Measurements from ENCODE around the gene RBM33.

RBM33 gene

GRCh38 chr7:155766966-155767916, 122.8 kb downstream of the RBM33 start:
- no peak for DNase-seq (ENCODE audit: low read depth, low spot score)

GRCh38 chr7:155769701-155770100, 125.2 kb downstream of the RBM33 start:
- DNase-seq (ENCODE audit: low read depth, low spot score), result no peak

DNA sequence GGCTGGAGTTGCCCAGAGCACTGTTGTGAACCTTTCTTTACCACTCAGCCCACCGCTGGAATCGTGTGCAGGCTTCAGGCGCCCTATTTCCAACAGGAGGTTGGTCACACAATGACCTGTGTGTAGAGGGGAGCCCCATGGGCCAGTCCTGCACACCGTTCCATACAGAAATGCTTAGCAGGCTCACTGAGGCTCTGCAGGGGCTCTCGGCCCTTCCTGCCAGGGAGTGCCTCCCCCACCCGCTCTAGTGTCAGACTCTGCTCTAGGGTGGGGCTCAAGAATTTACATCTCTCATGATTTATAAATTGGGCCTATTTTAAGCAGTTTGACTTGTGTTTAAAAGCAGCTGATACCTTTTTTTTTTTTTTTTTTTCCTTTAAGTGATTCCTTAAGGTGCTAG, 125.8 kb downstream of the RBM33 start:
- no peak for DNase-seq (ENCODE audit: low read depth, low spot score)

DNA sequence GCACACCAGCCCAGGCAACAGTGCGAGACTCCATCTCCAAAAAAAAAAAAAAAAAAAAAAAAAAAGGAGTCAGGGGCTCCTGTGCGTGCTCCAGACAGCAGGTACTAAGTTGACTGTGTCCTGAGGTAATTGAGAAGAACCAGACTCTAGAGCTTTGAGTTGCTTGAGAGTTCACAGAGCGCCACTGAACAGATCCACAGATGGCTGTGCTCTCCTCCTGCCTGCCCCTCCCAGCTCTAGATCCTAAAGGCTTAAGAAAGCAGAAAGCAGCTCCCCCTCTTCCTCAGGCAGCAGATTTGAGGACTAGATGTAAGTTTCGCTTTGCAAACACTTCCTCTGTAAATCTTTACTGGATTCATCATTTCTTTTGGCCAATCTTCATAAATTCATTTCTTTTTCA, 129.1 kb downstream of the RBM33 start:
- no peak for DNase-seq (ENCODE audit: low read depth, low spot score)

GRCh38 chr7:155774947-155775346, 130.5 kb downstream of the RBM33 start:
- no peak for DNase-seq (ENCODE audit: low read depth, low spot score)

DNA sequence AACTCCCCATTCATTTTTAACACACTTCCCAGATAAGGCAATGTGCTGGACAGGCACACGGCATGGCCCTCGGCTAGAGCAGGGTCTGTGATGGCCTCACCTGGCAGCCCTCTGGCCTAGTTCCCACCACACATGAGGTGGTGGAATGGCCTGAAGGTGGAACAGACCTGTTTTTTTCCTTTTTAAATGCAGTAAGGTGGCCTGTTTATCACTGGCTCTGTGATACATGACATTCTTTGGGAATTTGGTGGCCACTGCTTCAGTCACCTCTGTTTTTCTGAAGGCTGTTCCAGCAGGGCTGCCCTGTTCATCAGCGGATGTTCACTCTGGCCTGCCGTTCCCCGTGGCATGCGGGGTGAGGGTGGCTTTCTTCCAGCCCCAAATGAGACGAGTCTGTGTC, 131.2 kb downstream of the RBM33 start:
- no peak for DNase-seq (ENCODE audit: low read depth, low spot score)

DNA sequence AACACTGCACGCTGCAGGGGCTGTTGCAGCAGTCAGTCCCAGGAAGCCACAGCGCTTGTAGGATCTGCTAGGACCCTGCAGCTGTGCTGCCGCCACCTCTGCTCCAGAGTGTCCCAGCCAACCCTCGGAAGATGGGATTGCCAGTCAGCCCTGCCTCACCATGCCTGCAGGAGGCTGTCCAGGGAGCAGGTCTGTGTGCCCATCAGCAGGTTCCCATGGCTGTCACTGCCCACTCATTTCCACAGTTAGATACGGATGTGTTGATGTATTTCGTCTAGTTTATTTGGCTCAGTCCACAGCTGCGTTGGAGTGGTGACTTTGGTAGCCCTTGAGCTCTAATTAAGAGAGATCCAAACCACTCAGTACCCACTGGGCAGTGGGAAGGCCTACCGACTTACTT, 132.1 kb downstream of the RBM33 start:
- DNase-seq (ENCODE audit: low read depth, low spot score), result no peak

DNA sequence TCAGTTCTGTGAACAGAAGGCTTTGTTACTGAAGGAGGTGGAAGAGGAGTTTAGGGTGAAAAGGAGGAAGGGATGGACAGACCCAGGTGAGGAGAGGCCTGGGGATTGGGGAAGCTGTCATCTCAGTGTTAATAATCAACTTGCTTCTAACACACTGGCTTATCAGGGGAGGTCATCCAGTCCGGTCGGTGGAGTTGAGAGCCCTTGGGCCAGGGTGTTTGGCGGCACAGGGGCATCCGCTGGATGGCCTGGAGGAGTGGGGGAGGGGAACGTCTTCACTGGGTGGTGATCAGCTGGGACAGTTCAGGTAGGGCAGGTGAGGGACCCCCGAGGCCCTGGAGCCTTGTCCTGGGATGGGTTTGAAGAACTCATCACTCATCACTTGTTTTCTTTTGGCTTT, 133.9 kb downstream of the RBM33 start:
- no peak for DNase-seq (ENCODE audit: low read depth, low spot score)

DNA sequence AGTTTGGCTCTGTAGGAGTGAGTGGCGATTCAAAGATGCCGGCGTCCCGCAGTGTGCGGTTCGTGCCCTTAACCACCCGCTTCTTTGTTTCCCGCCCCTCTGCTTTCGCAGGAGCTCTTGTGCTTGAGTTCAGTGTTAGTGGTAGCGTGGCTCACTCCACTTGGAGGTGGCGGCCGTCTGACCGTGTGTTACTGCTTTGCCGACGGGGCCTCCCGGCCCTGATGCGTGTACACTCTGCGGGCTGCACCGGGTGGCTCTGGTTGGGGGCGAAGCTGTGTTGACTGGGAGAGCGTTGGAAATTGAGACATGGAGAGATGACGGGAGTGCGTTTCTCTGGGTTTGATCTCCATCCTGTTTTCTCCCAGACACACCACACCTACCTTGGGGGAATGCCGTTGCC, 136.4 kb downstream of the RBM33 start:
- DNase-seq (ENCODE audit: low read depth, low spot score), result no peak

- DNase-seq (ENCODE audit: low read depth, low spot score), result no peak
Observed at GRCh38 chr7:155781433-155781832, 137.0 kb downstream of the RBM33 start.

GRCh38 chr7:155782466-155782865, 138.0 kb downstream of the RBM33 start:
- DNase-seq (ENCODE audit: low read depth, low spot score), result no peak

DNA sequence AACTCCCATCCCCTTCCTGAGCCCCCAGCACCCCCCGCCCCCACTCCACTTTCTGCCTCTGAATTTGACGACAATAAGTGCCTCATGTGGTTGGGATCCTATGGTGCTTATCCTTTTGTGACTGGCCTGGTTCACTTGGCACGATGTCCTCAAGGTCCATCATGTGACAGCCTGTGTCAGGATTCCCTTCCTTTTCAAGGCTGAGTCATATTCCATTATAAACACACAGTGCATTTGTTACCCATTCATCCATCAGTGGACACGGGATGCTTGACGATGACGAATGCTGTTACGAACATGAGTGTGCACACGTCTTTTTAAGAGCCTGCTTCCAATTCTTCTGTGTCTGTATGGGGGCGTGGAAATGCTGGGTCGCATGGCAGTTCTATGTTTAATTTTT, 141.1 kb downstream of the RBM33 start:
- DNase-seq (ENCODE audit: low read depth, low spot score), result no peak

GRCh38 chr7:155786491-155786890, 142.0 kb downstream of the RBM33 start:
- no peak for DNase-seq (ENCODE audit: low read depth, low spot score)

GRCh38 chr7:155787171-155787851, 142.8 kb downstream of the RBM33 start:
- DNase-seq (ENCODE audit: low read depth, low spot score), result no peak

DNA sequence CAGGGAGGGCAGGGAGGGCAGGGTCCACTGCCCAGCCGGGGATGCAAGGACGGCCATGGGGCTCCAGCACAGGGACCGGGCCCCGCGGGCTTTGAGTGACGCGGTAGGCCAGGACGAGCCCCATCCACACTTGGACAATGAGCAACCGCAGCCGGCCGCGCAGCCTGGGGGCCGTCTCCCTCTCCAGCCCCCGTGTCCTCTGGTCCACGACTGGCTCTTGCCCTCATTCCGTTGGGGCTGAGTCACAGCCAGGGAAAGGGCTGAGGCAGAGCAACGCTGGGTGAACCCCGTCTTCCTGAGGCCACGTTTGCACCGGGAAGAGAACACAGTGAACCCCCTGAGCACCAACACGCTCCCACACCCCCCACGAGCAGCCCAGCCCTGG, 144.1 kb downstream of the RBM33 start:
- no peak for DNase-seq (ENCODE audit: low read depth, low spot score)

DNA sequence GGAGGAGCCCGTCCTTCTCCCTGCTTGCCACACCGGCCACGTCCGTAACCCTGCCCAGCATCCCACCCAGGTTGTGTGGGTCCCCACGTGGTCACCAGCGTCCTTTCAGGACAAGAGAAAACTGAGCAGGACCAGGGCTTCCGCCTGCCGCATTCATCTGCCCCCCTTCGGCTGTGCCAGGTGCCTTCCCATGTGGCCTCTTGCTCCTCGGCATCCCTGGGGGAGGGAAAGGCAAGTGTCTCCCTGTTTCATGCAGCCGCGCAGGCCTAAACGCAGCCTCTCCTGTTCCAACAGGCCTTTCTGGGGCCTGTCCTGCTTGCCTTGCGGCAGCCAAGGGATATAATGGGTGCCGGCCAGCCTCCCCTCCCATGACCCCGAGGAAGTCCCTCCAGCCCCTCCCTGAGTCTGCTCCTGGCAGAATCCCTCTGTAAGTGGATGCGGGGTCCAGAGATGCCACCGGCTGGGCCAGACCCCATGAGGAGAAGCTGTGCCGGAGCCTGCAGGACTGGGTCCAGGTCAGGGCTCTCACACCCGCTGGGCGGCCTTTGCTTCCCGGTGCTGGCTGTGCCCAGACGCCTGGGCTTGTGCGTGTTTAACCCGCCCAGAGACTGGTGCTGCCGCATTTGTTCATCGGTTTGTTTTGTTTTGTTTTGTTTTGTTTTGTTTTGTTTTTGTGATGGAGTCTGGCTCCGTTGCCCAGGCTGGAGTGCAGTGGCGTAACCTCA, 144.7 kb downstream of the RBM33 start:
- no peak for DNase-seq (ENCODE audit: low read depth, low spot score)

DNA sequence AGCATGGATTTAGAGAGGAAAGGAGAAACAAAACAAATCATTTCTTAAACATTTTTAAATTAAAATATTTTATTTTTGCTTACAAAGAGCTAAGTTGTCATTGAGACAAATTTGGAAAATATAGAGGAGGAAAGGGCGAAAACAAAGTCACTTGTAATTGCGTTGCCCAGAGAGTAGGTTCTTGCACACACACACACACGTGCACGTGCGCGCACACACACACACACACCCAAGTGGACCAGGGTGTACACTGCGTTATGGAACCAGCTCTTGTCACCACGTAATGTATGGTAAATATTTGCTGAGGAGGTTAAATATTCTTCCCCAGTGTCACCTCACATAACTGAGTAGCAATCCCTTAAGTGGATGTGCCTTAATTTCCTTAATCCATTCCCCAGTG, 146.2 kb downstream of the RBM33 start:
- DNase-seq (ENCODE audit: low read depth, low spot score), result no peak

DNA sequence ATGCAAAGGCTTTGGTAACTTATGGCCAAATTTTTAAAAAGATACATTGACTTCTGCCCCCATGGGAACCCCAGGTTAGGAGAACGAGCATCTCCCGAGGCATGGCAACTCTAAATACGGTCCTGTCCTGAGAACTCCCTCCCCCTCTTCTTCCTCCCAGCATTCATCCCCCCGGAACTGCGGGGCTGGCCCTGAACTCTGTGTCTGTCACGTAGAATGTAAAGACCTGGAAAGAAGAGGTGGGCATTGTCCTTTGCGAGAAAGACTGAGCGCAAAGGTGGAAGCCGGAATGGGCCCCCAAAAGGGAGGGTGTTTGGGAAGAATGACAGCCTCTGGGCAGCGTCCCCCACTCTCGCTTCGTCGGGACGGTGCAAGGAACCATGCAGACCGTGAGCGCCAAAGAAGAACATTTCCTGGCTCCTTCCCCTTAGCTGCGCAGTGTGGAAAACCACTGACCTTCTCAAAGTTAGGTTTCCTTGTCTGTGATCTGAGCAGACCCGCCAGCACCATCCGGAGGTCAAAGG, 146.8 kb downstream of the RBM33 start:
- DNase-seq (ENCODE audit: low read depth, low spot score), result no peak

GRCh38 chr7:155791836-155792235, 147.4 kb downstream of the RBM33 start:
- no peak for DNase-seq (ENCODE audit: low read depth, low spot score)

GRCh38 chr7:155792315-155792960, 148.0 kb downstream of the RBM33 start:
- no peak for DNase-seq (ENCODE audit: low read depth, low spot score)

DNA sequence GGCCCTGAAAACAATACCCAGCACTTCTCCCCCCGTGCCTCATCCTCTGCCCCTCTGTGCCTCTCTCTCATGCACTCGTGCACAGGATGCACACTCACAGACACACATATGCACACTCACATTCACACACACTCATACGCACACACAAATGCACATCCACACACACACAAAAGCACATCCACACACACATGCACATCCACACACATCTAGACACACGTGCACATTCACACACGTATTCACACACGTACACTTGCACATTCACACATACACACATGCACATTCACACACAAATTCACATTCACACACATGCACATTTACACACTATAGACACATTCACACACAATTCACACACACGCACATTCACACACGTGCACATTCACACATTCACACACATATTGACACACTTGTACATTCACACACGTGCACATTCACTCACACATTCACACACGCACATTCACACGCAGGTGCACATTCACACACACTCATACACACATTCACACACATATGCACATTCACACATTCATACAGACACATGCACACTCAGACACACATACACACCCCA, 148.6 kb downstream of the RBM33 start:
- no peak for DNase-seq (ENCODE audit: low read depth, low spot score)

Data from activated CD4-positive, CD25-positive, alpha-beta regulatory T cell treated with anti-CD3 and anti-CD28 coated beads, Interleukin-2, amount 50 U/mL, for 16 hours (primary cell).